ENCODE results near the gene NGB.

GRCh38 chr14:77248666-77249065 is 22.3 kb downstream of the NGB start:
- TF ChIP-seq, protein P1, sequence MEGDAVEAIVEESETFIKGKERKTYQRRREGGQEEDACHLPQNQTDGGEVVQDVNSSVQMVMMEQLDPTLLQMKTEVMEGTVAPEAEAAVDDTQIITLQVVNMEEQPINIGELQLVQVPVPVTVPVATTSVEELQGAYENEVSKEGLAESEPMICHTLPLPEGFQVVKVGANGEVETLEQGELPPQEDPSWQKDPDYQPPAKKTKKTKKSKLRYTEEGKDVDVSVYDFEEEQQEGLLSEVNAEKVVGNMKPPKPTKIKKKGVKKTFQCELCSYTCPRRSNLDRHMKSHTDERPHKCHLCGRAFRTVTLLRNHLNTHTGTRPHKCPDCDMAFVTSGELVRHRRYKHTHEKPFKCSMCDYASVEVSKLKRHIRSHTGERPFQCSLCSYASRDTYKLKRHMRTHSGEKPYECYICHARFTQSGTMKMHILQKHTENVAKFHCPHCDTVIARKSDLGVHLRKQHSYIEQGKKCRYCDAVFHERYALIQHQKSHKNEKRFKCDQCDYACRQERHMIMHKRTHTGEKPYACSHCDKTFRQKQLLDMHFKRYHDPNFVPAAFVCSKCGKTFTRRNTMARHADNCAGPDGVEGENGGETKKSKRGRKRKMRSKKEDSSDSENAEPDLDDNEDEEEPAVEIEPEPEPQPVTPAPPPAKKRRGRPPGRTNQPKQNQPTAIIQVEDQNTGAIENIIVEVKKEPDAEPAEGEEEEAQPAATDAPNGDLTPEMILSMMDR (IDR thresholded peaks at IDR 0.05; ENCODE audit: insufficient read depth, low read length): no peak
- TF ChIP-seq POLR2AphosphoS5 (IDR thresholded peaks at IDR 0.05; ENCODE audit: low read depth) (no peak), REST (IDR thresholded peaks at IDR 0.05; ENCODE audit: insufficient replicate concordance, low read depth) (no peak)
